Fibroblast of villous mesenchyme (primary cell): ENCODE data around the gene KDF1. TPM values are rescaled to one million over a fixed set of nuclear protein-coding genes. Genes with fewer than 3 reads are reported as not detected.
"Not testable (repeated sequence)": the region's sequence is repeated elsewhere in the genome, so short reads cannot be mapped to it uniquely, and the experiment has no call there.

Source experiments
- DNase-seq: peaks from one replicate; pipeline ENCODE4 v3.0.0-alpha.2; 2010; ENCODE audit warnings: low read depth
- H3K4me3 ChIP-seq: 2 replicates; pipeline ENCODE4 v1.5.1; 2011; ENCODE audit warnings: low read depth, mild to moderate bottlenecking, low read length
- CTCF ChIP-seq: IDR thresholded peaks from 2 replicates; pipeline ENCODE4 v1.5.1; 2012; ENCODE audit warnings: low read depth, mild to moderate bottlenecking, low read length; ENCODE audit not compliant: insufficient read depth
- total RNA-seq: library from RNA; depleted of rRNA; stranded (reverse); fragments of >200 nt; gene quantifications from 2 replicates; pipeline ENCODE4 v1.2.3, GENCODE V29; 2012

Gene KDF1
- total RNA-seq, 1 donor = not detected

GRCh38 chr1:26949266-26949925 is 10.9 kb downstream of the KDF1 start:
- DNase-seq = no peak
- TF ChIP-seq CTCF = no peak
- H3K4me3 ChIP-seq = no peak overlapping the region

GRCh38 chr1:26948725-26949057 is 11.6 kb downstream of the KDF1 start:
- not testable (repeated sequence) for H3K4me3 ChIP-seq, DNase-seq

- DNase-seq = no peak
- no peak overlapping the region for H3K4me3 ChIP-seq
- TF ChIP-seq CTCF = no peak
Measured at GRCh38 chr1:26946270-26946669, 14.0 kb downstream of the KDF1 start.

- no peak overlapping the region for H3K4me3 ChIP-seq
- no peak for DNase-seq
- no peak for TF ChIP-seq CTCF
Measured at GRCh38 chr1:26945728-26946127, 14.5 kb downstream of the KDF1 start.

GRCh38 chr1:26945138-26945537 is 15.1 kb downstream of the KDF1 start:
- no peak for TF ChIP-seq CTCF
- no peak overlapping the region for H3K4me3 ChIP-seq
- DNase-seq = no peak

GRCh38 chr1:26942656-26943055 is 17.6 kb downstream of the KDF1 start:
- DNase-seq = no peak
- TF ChIP-seq CTCF = no peak
- no peak overlapping the region for H3K4me3 ChIP-seq

GRCh38 chr1:26941311-26941710 is 19.0 kb downstream of the KDF1 start:
- no peak for DNase-seq
- TF ChIP-seq CTCF = no peak
- no peak overlapping the region for H3K4me3 ChIP-seq
